GM15510 (cell line): Measurements from ENCODE around the gene IGSF8.

ENCODE experiments used
- POLR2A ChIP-seq: IDR thresholded peaks from 3 replicates; pipeline ENCODE4 v1.6.1; 2011; ENCODE audit warnings: borderline replicate concordance; ENCODE audit not compliant: insufficient read length; ENCODE audit errors: extremely low read depth

IGSF8 gene

DNA sequence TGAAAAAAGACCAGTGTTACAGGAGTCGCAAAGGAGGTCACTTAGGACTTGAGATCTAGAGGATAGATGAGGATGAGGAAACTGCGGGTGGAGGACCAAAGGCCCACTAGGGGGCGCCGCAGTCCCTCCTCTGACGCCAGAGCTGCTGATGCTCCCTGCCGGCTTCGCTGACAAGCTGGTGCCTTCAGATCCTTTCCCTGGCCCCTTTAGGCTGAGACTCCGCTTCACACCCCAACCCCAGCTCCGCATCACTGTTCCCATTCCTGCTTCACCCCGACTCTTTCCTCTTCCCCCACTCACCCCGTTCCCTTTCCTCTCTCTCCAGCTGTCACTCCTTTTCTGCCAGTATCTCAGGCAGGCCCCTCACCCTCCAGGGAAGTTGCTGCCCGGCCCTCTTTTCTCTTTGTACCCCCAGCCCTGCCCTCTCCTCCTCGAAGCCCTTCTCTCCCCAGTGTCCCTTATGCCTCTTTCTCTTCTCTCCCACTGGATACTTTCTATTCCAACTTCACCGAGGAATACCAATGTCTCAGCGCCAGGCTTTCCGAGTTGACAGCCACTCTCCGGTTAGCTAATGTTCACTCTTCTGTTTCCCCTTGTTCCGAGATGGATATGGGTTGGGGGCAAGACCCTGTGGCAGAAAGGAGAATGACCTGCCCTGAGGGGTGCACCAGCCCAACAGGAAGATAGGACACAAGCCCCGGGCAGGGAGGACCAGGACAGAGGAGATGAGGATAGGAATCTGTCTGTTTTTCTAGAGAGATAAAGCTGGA, 12.5 kb downstream of the IGSF8 start:
- TF ChIP-seq POLR2A: no peak

DNA sequence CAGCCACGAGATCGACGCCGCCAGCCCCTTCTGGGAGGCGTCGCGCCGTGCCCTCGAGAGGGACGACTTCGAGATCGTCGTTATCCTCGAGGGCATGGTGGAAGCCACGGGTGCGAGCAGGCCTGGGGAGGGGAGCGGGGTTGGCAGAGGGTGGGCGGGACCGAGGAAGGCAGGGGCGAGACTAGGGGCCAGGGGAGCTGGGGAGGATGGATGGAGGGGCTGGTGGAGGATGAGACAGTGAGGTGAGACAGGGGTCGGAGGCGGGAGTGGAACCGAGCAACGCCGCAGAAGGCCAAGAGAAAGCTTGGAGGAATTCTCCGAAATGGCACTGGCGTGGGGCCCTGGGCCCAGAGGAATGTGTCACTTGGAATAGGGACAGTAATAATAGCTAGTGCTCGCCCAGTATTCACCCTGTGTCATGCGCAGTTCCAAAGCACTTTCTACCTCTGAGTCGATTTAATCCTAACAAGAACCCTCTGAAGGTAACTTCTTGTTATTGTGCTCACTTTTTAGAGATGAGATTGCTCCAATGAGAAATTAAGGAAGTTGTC, 13.6 kb downstream of the IGSF8 start:
- no peak for TF ChIP-seq POLR2A

DNA sequence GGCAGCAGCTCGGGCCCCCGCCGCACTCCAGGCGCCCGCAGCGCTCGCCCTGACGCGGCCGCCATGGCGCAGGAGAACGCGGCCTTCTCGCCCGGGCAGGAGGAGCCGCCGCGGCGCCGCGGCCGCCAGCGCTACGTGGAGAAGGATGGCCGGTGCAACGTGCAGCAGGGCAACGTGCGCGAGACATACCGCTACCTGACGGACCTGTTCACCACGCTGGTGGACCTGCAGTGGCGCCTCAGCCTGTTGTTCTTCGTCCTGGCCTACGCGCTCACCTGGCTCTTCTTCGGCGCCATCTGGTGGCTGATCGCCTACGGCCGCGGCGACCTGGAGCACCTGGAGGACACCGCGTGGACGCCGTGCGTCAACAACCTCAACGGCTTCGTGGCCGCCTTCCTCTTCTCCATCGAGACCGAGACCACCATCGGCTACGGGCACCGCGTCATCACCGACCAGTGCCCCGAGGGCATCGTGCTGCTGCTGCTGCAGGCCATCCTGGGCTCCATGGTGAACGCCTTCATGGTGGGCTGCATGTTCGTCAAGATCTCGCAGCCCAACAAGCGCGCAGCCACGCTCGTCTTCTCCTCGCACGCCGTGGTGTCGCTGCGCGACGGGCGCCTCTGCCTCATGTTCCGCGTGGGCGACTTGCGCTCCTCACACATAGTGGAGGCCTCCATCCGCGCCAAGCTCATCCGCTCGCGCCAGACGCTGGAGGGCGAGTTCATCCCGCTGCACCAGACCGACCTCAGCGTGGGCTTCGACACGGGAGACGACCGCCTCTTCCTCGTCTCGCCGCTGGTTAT, 14.2 kb downstream of the IGSF8 start:
- TF ChIP-seq POLR2A: no peak

DNA sequence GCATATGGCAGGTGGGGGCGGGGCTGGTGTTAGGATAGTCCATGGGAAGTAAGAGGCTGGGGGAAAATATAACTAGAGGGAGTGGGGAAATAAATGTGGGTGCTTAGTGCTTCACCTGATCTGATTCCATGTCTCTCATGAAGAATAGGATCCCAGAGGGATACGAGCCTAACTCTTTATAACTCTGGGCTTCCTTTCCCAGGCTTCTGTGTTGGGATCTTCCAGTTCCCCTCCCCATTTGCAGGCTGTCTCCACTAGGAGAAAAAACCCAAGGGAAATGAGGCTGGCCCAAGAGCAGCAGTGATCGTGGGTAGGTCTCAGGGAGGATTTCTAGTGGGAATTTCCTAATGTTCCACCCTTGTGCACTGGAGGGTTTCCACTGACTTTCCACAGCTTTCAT, 15.5 kb downstream of the IGSF8 start:
- no peak for TF ChIP-seq POLR2A

DNA sequence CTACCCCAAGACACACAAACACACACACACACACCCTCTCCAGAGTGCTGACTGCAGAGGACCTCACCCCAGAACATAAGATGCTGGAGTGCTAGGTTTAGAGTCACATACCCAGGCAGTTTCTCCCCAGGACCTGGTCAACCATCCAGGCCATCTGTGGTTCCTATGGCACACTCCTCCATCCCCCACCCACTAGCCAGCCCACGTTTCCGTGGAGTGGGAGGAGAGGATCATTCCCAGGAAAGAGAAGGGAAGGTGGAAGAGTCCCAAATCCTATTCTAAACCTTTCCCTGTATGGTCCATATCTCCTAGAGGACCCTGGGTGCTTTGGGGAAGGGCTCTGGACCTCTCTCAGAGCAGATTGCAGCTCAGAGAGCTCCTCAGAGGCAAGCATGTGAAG, 15.9 kb downstream of the IGSF8 start:
- TF ChIP-seq POLR2A: no peak

DNA sequence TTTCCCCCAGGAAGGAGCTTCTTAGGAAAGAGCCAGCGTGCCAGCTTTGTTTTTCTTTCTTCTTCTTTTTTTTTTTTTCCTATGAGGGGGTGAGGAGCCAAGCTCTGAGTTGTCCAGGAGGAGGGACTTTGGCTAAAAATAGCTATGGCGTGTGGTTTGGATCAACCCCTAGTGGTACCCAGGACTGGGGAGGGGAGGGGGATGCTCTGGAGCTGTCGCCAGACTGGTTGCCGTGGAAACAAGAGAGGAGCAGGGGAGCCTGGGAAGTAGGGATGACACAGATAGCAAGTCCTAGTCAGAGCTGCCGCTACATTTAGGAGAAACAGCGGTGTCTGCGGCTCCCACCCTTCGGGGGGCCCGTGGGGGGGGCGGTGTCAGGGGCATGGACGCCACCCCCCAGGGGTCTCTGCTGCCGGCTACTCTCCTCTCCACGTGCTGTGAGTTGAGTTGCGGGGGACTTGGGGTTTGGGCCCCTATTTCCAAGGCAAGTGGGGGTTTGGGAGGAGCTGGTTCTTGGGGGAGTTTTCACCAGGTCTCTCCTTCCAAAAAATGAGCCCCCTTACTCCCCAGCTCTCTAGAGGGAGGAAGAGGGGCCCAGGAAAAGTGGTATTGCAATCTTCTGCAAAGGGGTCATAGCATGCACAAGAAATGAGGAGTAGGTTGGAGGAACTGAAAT, 17.0 kb downstream of the IGSF8 start, which contains the start of gene KCNJ9:
Gene KCNJ9 (plus strand): TSS at position 278 of the 676 bp plus-strand sequence. CDS start 2,493 bp downstream, outside the sequence.
- TF ChIP-seq POLR2A: no peak

DNA sequence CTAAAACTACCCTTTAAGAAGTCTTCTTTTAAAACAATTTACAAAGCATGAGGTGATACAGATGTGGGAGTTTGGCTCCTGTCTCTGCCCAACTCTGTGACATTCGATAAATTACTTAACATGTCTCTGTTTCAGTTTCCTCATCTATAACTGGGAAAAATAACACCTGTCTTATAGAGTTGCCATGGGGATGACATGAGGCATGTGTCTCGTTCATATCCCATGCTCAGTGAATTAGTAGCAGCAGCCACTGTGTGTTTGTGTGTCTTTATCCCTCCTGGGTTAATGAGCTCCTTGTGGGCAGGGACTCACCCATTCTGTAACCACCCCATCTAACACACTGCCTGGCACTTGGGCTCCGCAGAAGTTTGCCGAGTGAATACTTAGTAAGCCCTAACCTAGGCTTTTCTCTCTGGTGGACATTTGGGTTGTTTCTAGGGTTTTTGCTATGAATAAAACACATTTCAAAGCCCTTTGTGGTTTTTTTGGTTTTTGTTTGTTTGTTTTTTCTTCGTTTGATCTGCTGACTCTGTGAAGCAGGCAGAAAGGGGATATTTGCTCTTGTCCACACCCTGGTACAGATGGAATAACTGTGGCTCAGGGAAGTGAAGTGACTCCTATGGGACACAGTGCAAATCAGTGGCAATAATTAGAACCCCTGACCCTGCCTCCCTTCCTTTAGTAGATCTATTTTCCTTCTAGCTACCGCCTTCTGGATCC, 17.9 kb downstream of the IGSF8 start:
- no peak for TF ChIP-seq POLR2A

DNA sequence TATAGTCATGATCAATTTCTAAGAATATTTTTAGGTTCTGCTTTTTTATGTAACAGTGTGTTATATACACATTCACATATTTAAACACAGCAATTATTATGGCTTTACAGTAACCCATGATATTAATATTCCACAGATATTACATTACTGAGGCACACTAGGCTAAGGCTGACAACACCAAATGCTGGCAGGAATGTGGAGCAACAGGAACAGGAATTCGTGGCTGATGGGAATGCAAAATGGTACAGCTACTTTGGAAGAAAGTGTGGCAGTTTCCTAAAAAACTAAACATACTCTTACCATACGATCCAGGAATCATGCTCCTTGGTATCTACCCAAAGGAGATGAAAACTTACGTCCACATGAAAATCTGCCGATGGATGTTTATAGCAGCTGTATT, 19.0 kb downstream of the IGSF8 start:
- TF ChIP-seq POLR2A: no peak

DNA sequence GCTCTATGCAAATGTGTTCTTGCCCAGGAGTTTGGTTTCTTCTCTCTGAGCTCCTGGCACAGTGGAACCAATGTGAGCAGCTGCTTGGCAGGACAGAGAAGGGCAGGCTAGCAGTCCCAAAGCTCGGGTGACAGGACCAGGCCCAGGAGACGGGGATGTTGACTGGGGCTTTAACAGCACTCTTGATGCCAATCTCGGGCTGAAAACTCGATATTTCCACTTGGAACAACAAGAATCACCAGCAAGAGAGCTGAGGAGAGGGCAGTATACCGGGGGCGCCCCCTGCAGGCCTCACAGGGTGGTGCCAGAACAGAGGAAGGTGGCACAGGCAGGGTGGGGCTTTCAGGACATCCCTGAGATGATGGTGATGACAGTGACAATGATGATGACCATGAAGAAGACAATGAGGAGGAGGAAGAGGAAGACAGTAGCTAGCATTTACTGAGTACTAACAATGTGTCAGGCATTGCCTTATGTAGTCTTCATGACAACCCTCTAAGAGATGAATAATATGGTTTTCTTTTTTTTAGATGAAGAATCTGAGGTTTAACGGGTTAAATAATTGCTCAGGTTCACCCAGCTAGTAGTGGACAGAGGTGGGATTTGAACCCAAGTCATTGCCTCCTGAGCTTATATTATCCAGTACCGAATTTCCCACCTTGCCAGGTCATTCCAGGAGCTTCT, 19.8 kb downstream of the IGSF8 start:
- no peak for TF ChIP-seq POLR2A

DNA sequence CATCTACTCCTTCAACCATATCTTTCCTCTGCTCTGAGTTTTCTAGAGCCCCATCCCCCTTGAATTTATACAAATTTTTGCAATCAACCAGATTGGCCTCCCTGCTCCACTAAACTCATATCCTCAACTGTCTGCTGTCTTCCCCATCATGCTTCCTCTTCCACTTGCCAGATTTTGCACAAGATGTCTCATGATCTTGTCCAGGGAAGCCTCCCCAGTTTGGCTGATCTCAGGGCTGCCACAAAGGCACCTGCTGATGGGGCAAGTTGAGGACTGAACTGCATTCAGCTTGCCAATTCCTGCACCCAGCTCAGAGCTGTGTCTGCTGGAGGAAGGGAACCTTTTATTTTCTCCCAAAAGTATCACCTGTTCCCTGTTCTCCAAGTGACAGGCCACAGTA, 20.9 kb downstream of the IGSF8 start:
- TF ChIP-seq POLR2A: no peak

DNA sequence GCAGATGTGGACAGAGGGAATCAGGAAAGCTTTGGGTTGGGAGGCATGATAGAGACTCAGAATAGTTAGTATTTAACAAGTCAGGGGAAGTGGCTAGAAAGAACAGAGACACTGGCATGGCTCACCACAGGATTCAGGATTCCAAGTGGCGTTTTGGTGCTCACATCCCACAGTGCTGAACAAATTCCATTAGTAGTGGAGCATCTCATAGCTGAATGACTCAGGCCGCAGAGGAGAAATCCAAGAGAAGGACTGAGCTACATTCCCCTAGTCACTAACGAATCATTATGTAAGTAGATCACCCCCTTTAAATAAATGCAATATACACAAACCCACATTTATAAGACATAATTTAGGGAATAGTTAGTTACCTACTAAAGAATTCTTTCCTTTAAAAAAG, 22.1 kb downstream of the IGSF8 start:
- no peak for TF ChIP-seq POLR2A

DNA sequence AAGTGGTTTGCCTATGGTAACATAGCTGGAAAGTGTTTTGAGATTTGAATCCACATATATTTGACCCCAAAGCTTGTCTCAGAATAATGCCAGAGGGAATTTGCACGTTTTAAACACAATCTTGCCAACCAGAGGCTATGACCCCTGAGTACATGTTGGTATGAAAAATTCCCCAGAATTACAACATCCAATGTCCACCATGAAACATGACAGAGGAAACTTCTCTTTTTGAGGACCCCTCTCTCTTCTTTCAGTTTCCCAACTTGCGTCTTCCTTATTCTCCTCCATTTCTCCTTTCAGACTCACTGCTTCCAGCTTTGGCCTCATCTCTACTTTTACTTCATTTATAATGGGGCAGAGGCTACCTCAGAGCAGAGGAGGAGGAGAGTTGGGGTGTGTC, 22.6 kb downstream of the IGSF8 start:
- TF ChIP-seq POLR2A: no peak

DNA sequence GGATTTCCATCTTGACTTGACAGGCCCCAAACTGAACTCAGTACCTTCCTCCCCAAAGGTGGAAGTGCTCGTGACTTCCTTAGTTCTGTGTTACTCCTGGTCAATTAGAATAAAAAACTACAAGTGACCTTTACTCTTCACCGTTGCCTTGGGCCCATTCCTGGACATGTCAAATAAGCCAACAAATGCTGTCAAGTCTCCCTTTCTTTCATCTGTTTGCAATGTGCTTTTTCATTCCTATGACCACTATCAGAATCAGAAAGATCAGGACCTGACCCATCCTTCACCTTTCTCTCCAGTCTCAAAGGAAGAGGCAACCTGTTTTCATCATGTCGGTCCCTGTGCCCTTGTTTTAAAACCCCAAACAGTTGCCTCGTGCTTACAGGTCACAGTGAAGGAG, 23.6 kb downstream of the IGSF8 start:
- no peak for TF ChIP-seq POLR2A

DNA sequence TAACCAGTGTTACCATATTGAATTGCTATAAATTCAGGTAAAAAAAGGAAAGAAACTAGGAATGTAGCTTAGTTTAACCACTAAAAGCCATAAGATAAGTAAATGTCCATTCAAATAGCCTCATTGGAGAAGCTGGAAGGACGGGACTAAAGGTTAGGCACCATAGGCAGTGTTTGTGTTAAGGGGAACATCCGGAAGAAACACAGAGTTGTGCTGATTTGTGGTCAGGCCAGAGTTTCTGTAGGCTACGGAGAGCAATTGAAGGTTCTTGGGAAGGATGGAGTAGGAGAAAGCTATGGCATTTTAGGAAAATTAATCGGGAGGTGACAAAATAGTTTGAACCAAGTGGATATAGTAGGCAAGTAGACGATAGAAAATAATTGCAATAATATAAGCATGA, 27.1 kb downstream of the IGSF8 start:
- TF ChIP-seq POLR2A: no peak
